WTC11 (cell line): Measurements from ENCODE around the gene SPATA3. TPM values are rescaled to one million over a fixed set of nuclear protein-coding genes. Genes with fewer than 3 reads are reported as not detected.
A peak's percentile ranks its signal among the peaks of the same experiment; 100 is the strongest.

Source experiments
- ATAC-seq: fragments of 200-7000 bp; cut with Tn5 transposase; 2 replicates; pipeline ENCODE4 v1.10.0; 2021; ENCODE audit warnings: mild to moderate bottlenecking, moderate library complexity
- CTCF ChIA-PET: fragments of 300-600 bp; sonication (Branson Sonifier 250); formaldehyde crosslinking; loops from one replicate; lab custom pipeline; 2021; ENCODE audit warnings: antibody characterized with exemption; lab: Charles Lee
- POLR2A ChIA-PET: fragments of 350-600 bp; sonication (Branson Sonifier 250); formaldehyde crosslinking; loops from one replicate; lab custom pipeline; 2021; ENCODE audit warnings: antibody characterized with exemption; lab: Charles Lee
- DNase-seq: peaks from one replicate; pipeline ENCODE4 v3.0.0; 2021; ENCODE audit warnings: low spot score
- H3K27ac Mint-ChIP-seq: 2 replicates; pipeline ENCODE4 v1.8.0; 2021; ENCODE audit warnings: mixed read lengths
- H3K27me3 Mint-ChIP-seq: 2 replicates; pipeline ENCODE4 v1.8.0; 2021; ENCODE audit warnings: low read depth, mild to moderate bottlenecking, moderate library complexity, mixed read lengths
- H3K36me3 Mint-ChIP-seq: 2 replicates; pipeline ENCODE4 v1.8.0; 2021; ENCODE audit warnings: mixed read lengths
- H3K4me1 Mint-ChIP-seq: 2 replicates; pipeline ENCODE4 v1.8.0; 2022; ENCODE audit warnings: mixed read lengths
- H3K4me3 Mint-ChIP-seq: 2 replicates; pipeline ENCODE4 v1.8.0; 2021; ENCODE audit warnings: mild to moderate bottlenecking, moderate library complexity, mixed read lengths
- H3K9me3 Mint-ChIP-seq: 2 replicates; pipeline ENCODE4 v1.8.0; 2021; ENCODE audit warnings: mixed read lengths
- ATF1 ChIP-seq: sonication (generic); formaldehyde crosslinking; IDR thresholded peaks from 2 replicates; pipeline ENCODE4 v1.8.1; 2023; ENCODE audit warnings: mild to moderate bottlenecking, moderate library complexity, missing genetic modification reagents
- CTCF ChIP-seq: fragments of 200-600 bp; IDR thresholded peaks from 2 replicates; pipeline ENCODE4 v1.8.0; 2022; ENCODE audit warnings: antibody characterized with exemption
- EMX1 ChIP-seq: fragments of 250-450 bp; sonication (Bioruptor Pico); IDR thresholded peaks from 2 replicates; pipeline ENCODE4 v1.8.0; 2021; ENCODE audit warnings: mild to moderate bottlenecking
- FOXP1 ChIP-seq: sonication (generic); formaldehyde crosslinking; IDR thresholded peaks from 2 replicates; pipeline ENCODE4 v1.8.0; 2022; ENCODE audit warnings: missing genetic modification reagents, mild to moderate bottlenecking, moderate library complexity, borderline replicate concordance
- FOXP4 ChIP-seq: sonication (generic); formaldehyde crosslinking; IDR thresholded peaks from 2 replicates; pipeline ENCODE4 v1.8.0; 2022; ENCODE audit warnings: mild to moderate bottlenecking, missing genetic modification reagents
- GABPB1 ChIP-seq: sonication (generic); formaldehyde crosslinking; IDR thresholded peaks from 2 replicates; pipeline ENCODE4 v1.8.1; 2023; ENCODE audit warnings: mild to moderate bottlenecking, missing genetic modification reagents
- HMGA2 ChIP-seq: fragments of 250-450 bp; sonication (Bioruptor Pico); IDR thresholded peaks from 2 replicates; pipeline ENCODE4 v1.4.0; 2021; ENCODE audit warnings: mild to moderate bottlenecking, moderate library complexity
- IRF1 ChIP-seq: sonication (generic); formaldehyde crosslinking; IDR thresholded peaks from 2 replicates; pipeline ENCODE4 v1.8.0; 2023; ENCODE audit warnings: missing genetic modification reagents
- NFATC4 ChIP-seq: fragments of 250-450 bp; sonication (Bioruptor Pico); IDR thresholded peaks from 2 replicates; pipeline ENCODE4 v1.9.0; 2021; ENCODE audit warnings: mild to moderate bottlenecking
- PREB ChIP-seq: sonication (generic); formaldehyde crosslinking; IDR thresholded peaks from 2 replicates; pipeline ENCODE4 v1.8.1; 2022; ENCODE audit warnings: mild to moderate bottlenecking, missing genetic modification reagents, moderate library complexity, borderline replicate concordance
- RORB ChIP-seq: fragments of 250-450 bp; sonication (Bioruptor Pico); IDR thresholded peaks from 2 replicates; pipeline ENCODE4 v1.9.0; 2021; ENCODE audit warnings: mild to moderate bottlenecking
- SMAD3 ChIP-seq: sonication (generic); formaldehyde crosslinking; IDR thresholded peaks from 2 replicates; pipeline ENCODE4 v1.8.0; 2022; ENCODE audit warnings: missing genetic modification reagents, mild to moderate bottlenecking, borderline replicate concordance
- TP53 ChIP-seq: sonication (generic); formaldehyde crosslinking; IDR thresholded peaks from 2 replicates; pipeline ENCODE4 v1.8.1; 2023; ENCODE audit warnings: mild to moderate bottlenecking, missing genetic modification reagents
- USF2 ChIP-seq: sonication (generic); formaldehyde crosslinking; IDR thresholded peaks from 2 replicates; pipeline ENCODE4 v1.8.1; 2023; ENCODE audit warnings: mild to moderate bottlenecking, missing genetic modification reagents, moderate library complexity
- ZBTB21 ChIP-seq: sonication (generic); formaldehyde crosslinking; IDR thresholded peaks from 2 replicates; pipeline ENCODE4 v1.8.1; 2023; ENCODE audit warnings: mild to moderate bottlenecking, missing genetic modification reagents, borderline replicate concordance
- ZMAT4 ChIP-seq: fragments of 250-450 bp; sonication (Bioruptor Pico); IDR thresholded peaks from 2 replicates; pipeline ENCODE4 v1.9.0; 2021; ENCODE audit warnings: mild to moderate bottlenecking
- ZNF317 ChIP-seq: sonication (generic); formaldehyde crosslinking; IDR thresholded peaks from 2 replicates; pipeline ENCODE4 v1.8.1; 2023; ENCODE audit warnings: low read depth, mild to moderate bottlenecking, moderate library complexity, missing genetic modification reagents, borderline replicate concordance
- ZNF416 ChIP-seq: fragments of 250-450 bp; sonication (Bioruptor Pico); IDR thresholded peaks from 2 replicates; pipeline ENCODE4 v1.9.0; 2021; ENCODE audit warnings: mild to moderate bottlenecking, inconsistent platforms
- ZNF425 ChIP-seq: fragments of 250-450 bp; sonication (Bioruptor Pico); conservative IDR thresholded peaks from 2 replicates; pipeline ENCODE4 v1.9.0; 2021; ENCODE audit warnings: mild to moderate bottlenecking
- total RNA-seq: library from RNA; stranded (reverse); gene quantifications from 3 replicates; pipeline ENCODE4 v1.2.3, GENCODE V29; 2021
- TF ChIP-seq, protein P1 (sequence below): fragments of 250-450 bp; sonication (Bioruptor Pico); IDR thresholded peaks from 2 replicates; pipeline ENCODE4 v1.9.0; 2021; ENCODE audit warnings: mild to moderate bottlenecking, borderline replicate concordance

SPATA3 gene
- total RNA-seq, 1 experiment from 2014 or later: not detected

GRCh38 chr2:230987137-230988020 lies 8.5 kb upstream of the SPATA3 start (continued):
- TF ChIP-seq GABPB1 (CRISPR knock-in tag): peak; percentile 38; the same call in 1 of the 2 replicates
- peak; percentile 93 for TF ChIP-seq CTCF
- TF ChIP-seq USF2 (CRISPR knock-in tag): peak; percentile 61
- no peak for TF ChIP-seq HMGA2
- TF ChIP-seq ATF1 (CRISPR knock-in tag): no peak
- TF ChIP-seq, protein P1, sequence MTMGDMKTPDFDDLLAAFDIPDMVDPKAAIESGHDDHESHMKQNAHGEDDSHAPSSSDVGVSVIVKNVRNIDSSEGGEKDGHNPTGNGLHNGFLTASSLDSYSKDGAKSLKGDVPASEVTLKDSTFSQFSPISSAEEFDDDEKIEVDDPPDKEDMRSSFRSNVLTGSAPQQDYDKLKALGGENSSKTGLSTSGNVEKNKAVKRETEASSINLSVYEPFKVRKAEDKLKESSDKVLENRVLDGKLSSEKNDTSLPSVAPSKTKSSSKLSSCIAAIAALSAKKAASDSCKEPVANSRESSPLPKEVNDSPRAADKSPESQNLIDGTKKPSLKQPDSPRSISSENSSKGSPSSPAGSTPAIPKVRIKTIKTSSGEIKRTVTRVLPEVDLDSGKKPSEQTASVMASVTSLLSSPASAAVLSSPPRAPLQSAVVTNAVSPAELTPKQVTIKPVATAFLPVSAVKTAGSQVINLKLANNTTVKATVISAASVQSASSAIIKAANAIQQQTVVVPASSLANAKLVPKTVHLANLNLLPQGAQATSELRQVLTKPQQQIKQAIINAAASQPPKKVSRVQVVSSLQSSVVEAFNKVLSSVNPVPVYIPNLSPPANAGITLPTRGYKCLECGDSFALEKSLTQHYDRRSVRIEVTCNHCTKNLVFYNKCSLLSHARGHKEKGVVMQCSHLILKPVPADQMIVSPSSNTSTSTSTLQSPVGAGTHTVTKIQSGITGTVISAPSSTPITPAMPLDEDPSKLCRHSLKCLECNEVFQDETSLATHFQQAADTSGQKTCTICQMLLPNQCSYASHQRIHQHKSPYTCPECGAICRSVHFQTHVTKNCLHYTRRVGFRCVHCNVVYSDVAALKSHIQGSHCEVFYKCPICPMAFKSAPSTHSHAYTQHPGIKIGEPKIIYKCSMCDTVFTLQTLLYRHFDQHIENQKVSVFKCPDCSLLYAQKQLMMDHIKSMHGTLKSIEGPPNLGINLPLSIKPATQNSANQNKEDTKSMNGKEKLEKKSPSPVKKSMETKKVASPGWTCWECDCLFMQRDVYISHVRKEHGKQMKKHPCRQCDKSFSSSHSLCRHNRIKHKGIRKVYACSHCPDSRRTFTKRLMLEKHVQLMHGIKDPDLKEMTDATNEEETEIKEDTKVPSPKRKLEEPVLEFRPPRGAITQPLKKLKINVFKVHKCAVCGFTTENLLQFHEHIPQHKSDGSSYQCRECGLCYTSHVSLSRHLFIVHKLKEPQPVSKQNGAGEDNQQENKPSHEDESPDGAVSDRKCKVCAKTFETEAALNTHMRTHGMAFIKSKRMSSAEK: no peak
- TF ChIP-seq FOXP4 (CRISPR knock-in tag): no peak
- TF ChIP-seq ZNF416 (CRISPR knock-in tag): no peak
- peak; percentile 35; the same call in 1 of the 2 replicates for TF ChIP-seq TP53 (CRISPR knock-in tag)
- no peak for TF ChIP-seq ZBTB21
- no peak for TF ChIP-seq PREB (CRISPR knock-in tag)
- TF ChIP-seq SMAD3 (CRISPR knock-in tag): 0 out of 2 replicates have a peak, but pooled peaks have one; percentile 6
- TF ChIP-seq, all 79 proteins: peak for 11

DNA sequence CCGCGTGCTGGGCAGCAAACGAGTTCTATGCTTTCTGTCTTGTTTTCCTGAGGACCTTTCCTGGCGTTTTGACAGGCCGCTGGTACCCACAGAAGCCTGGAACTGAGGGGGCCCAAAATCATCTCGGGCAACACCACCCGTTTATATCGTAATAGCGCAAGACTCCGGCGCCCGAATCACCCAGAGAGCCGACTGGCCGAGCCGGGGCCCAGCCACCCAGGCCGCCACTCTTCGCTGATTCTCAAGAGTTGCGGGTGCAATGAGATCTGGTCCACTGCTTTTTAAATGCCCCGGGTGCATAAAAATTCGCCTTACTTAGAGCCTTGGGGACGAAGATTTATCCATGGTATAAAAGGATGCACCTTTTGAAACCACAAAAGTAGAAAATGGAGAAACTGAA lies 6.2 kb upstream of the SPATA3 start:
- DNase-seq (no peak), ATAC-seq (no peak)
- Mint-ChIP-seq H3K36me3 (no peaks in the 10 kb centered on the region), H3K27ac (no peak overlapping the region), H3K9me3 (no peaks in the 10 kb centered on the region), H3K4me3 (no peak overlapping the region), H3K27me3 (no peaks in the 10 kb centered on the region), H3K4me1 (peaks cover 15% of the 10 kb centered on the region)
- ChIA-PET CTCF (interaction anchor here (1.2 to 6.3 kb wide), 4 partner anchors 10 to 166 kb away, joined by 4 to 81 read pairs (median 6); no protein-coding TSS in a partner anchor), POLR2A (no interaction called here)
- no peak for TF ChIP-seq FOXP1 (CRISPR knock-in tag)
- TF ChIP-seq EMX1 (CRISPR knock-in tag): no peak
- no peak for TF ChIP-seq ZMAT4 (CRISPR knock-in tag)
- no peak for TF ChIP-seq ZNF425 (CRISPR knock-in tag)
- TF ChIP-seq IRF1 (CRISPR knock-in tag): no peak
- TF ChIP-seq NFATC4 (CRISPR knock-in tag): no peak
- no peak for TF ChIP-seq ZNF317 (CRISPR knock-in tag)
- no peak for TF ChIP-seq RORB
